ENCODE data around the gene ITPR1. TPM values are rescaled to one million over a fixed set of nuclear protein-coding genes. Genes with fewer than 3 reads are reported as not detected.

The ITPR1 gene
- total RNA-seq, 4 donors from 2014 or later, result 184 to 305 (median 218) TPM

DNA sequence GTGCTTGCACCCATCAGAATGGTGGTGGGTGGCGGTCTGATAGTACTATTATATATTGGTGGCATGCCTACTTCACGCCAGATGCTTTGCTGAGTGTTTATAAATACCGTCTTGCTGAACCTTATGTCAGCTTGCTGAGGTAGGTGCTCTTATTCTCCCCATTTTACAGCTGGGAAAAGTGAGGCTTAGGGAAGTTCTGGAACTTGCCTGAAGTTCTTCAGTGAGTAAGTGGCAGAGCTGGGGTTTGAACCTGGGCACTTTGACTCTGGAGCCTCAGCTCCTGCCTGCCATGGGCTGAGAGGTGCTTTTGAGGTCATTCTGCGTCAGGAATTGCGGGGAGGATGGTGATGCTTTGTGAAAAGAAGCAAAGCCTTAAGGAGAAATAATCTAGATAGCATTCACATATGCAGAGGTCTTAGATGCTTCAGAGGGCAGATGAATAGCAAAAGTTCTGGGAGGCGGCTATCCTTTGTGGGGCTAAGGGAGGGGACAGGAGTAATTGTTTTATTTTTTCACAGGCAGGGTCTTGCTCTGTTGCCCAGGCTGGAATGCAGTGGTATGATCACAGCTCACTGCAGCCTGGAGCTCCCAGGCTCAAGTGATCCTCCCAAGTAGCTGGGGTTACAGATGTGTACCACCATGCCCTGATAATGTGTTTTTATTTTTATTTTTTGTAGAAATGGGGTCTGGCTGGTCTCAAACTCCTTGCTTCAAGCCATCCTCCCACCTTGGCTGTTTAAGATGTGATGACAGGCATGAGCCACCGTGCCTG, 18.5 kb downstream of the ITPR1 start:
- no peaks in the 10 kb centered on the region for H3K9me3 ChIP-seq
- H3K4me3 ChIP-seq, result no peak overlapping the region
- H3K27ac ChIP-seq, result no peak overlapping the region
- WGBS, 2 donors (ENCODE audit: low coverage in 1 of 2), result 63 to 80% methylated on average over 1 to 4 of the region's 7 CpGs
- no peaks in the 10 kb centered on the region for H3K36me3 ChIP-seq
- H3K4me1 ChIP-seq, result peaks cover 10 to 91% (median 15%) of the 10 kb centered on the region in 3 donors
- no peak for ATAC-seq
- no peaks in the 10 kb centered on the region for H3K27me3 ChIP-seq
- no peak for TF ChIP-seq CTCF (IDR thresholded peaks at IDR 0.05)
- TF ChIP-seq EP300 (IDR thresholded peaks at IDR 0.05), result no peak
- no peak for TF ChIP-seq POLR2A (IDR thresholded peaks at IDR 0.05)
- no peak for TF ChIP-seq POLR2AphosphoS5 (IDR thresholded peaks at IDR 0.05)

DNA sequence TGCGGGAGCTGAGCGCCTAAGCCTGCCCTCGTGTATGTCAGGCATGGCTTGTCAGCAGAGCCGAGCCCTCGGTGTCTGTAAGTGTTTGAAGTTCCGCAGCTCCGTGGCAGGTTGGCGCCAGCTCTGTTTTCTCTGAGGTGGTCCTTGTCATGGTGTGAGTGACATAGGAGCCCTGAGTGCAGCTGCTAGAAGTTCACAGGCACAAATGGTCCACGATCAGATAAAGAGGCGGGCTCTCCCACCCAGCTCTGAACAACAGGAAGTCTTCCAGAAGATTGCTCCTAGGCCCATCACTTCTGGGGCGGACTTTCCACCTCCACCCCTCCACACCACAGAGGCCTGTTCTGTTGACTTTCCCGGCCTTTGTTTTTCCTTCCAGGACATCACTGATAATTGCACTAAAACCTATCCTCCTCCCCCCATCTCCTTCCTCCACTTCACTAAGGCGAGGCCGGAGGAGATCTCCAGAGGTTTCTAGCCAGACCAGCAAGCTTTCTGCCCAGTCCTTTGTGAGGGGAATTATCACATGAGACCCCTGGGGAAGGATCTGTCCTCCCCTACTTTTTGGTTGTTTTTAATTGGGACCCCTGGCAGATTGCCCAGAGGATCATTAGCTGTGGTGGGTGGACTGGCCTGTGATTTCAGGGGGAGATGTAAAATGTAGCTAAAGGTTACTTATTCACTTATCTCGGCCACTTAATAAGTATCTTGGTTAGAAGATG, 19.9 kb downstream of the ITPR1 start:
- Histone ChIP-seq H3K4me3 (no peak overlapping the region), H3K4me1 (peaks cover 3 to 91% (median 8%) of the 10 kb centered on the region in 3 donors), H3K27me3 (no peaks in the 10 kb centered on the region), H3K36me3 (peaks cover 0 to 6% of the 10 kb centered on the region in 2 donors), H3K9me3 (no peaks in the 10 kb centered on the region), H3K27ac (peak overlapping the region in 2 of 4 donors; percentile 40 to 52)
- 47 to 81% methylated on average over 6 to 9 of the region's 15 CpGs for WGBS, 2 donors (ENCODE audit: low coverage in 1 of 2)
- no peak for ATAC-seq
- TF ChIP-seq POLR2A (IDR thresholded peaks at IDR 0.05), result no peak
- no peak for TF ChIP-seq CTCF (IDR thresholded peaks at IDR 0.05)
- no peak for TF ChIP-seq POLR2AphosphoS5 (IDR thresholded peaks at IDR 0.05)
- no peak for TF ChIP-seq EP300 (IDR thresholded peaks at IDR 0.05)

GRCh38 chr3:4514321-4514720, 21.2 kb downstream of the ITPR1 start:
- ATAC-seq, result no peak
- H3K27me3 ChIP-seq, result no peaks in the 10 kb centered on the region
- H3K27ac ChIP-seq, result peak overlapping the region in 1 of 4 donors; percentile 42
- H3K4me3 ChIP-seq, result no peak overlapping the region
- 71 to 72% methylated on average over 4 to 5 of the region's 5 CpGs for WGBS, 2 donors (ENCODE audit: low coverage in 1 of 2)
- no peaks in the 10 kb centered on the region for H3K9me3 ChIP-seq
- H3K36me3 ChIP-seq, result peaks cover 0 to 7% of the 10 kb centered on the region in 2 donors
- TF ChIP-seq EP300 (IDR thresholded peaks at IDR 0.05) (no peak), CTCF (IDR thresholded peaks at IDR 0.05) (no peak), POLR2AphosphoS5 (IDR thresholded peaks at IDR 0.05) (no peak), POLR2A (IDR thresholded peaks at IDR 0.05) (no peak)
- H3K4me1 ChIP-seq, result peaks cover 2 to 94% (median 9%) of the 10 kb centered on the region in 3 donors

DNA sequence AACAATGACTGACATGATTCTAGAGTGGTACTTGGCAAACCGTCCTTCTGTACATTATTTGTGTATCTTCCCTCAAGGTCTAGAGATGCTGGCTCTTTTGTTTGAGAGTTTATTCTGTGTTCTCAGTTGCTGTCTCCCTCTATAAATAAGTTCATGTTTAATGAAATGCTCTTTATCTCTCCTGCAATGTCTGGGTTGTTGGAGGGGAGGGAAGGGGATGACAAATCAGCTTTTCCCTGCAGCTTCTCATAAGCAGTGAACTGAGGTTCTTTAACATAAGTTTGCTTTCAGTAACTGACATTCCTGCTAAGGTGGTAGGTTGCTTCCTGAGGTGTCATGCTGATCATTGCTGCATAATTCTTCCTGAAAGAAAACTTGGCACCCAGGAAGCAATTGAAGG, 21.8 kb downstream of the ITPR1 start:
- H3K4me3 ChIP-seq, result no peak overlapping the region
- H3K4me1 ChIP-seq, result peaks cover 2 to 99% (median 11%) of the 10 kb centered on the region in 3 donors
- H3K27me3 ChIP-seq, result no peaks in the 10 kb centered on the region
- H3K9me3 ChIP-seq, result no peaks in the 10 kb centered on the region
- no peak for TF ChIP-seq EP300 (IDR thresholded peaks at IDR 0.05)
- no peak for TF ChIP-seq CTCF (IDR thresholded peaks at IDR 0.05)
- TF ChIP-seq POLR2A (IDR thresholded peaks at IDR 0.05), result no peak
- no peak for TF ChIP-seq POLR2AphosphoS5 (IDR thresholded peaks at IDR 0.05)
- no peak for ATAC-seq
- peak overlapping the region in 2 of 4 donors; percentile 39 to 42 for H3K27ac ChIP-seq
- WGBS, 2 donors (ENCODE audit: low coverage in 1 of 2), result 22 to 23% methylated on average over 1 of the region's 1 CpG
- H3K36me3 ChIP-seq, result peaks cover 0 to 7% of the 10 kb centered on the region in 2 donors

Measured in gastroesophageal sphincter (tissue), 4 donors.